Fibroblast of lung (primary cell): ENCODE data around the gene SPEN. TPM values are rescaled to one million over a fixed set of nuclear protein-coding genes. Genes with fewer than 3 reads are reported as not detected.

Experiments
- DNase-seq, 2 donors: peaks; one replicate each; pipeline versions ENCODE4 v3.0.0 to v3.0.0-alpha.2; 2010; ENCODE audit warnings: low read depth in 2 of 2
- H2AFZ ChIP-seq: 2 replicates; pipeline ENCODE4 v1.5.1; 2012; ENCODE audit warnings: low read length, control low read depth, inconsistent platforms
- H3K27ac ChIP-seq: 2 replicates; pipeline ENCODE4 v1.5.1; 2011; ENCODE audit warnings: low read length, control low read depth; ENCODE audit not compliant: insufficient read depth
- H3K27me3 ChIP-seq: 2 replicates; pipeline ENCODE4 v1.5.1; 2011; ENCODE audit warnings: mild to moderate bottlenecking, low read length; ENCODE audit not compliant: control insufficient read depth, insufficient read depth
- H3K36me3 ChIP-seq: 2 replicates; pipeline ENCODE4 v1.5.1; 2011; ENCODE audit warnings: low read length; ENCODE audit not compliant: control insufficient read depth, insufficient read depth
- H3K4me1 ChIP-seq: 2 replicates; pipeline ENCODE4 v1.5.1; 2011; ENCODE audit warnings: low read length; ENCODE audit not compliant: control insufficient read depth, insufficient read depth; ENCODE audit errors: extremely low read depth
- H3K4me2 ChIP-seq: 2 replicates; pipeline ENCODE4 v1.5.1; 2011; ENCODE audit warnings: low read length, control low read depth; ENCODE audit not compliant: insufficient read depth; ENCODE audit errors: extremely low read depth
- H3K4me3 ChIP-seq, 4 experiments: fragments of 200-600 bp in 1 of 4; sonication (generic) in 1 of 4; replicated peaks in 1 of 4; 2 replicates each; pipeline ENCODE4 v1.5.1; 2011 to 2016; ENCODE audit warnings: low read length in 4 of 4, low read depth in 3 of 4, mild to moderate bottlenecking in 3 of 4, control low read depth in 2 of 4, inconsistent platforms in 1 of 4, mixed read lengths in 1 of 4; ENCODE audit not compliant: insufficient read depth in 1 of 4; ENCODE audit errors: control extremely low read depth in 1 of 4
- H3K79me2 ChIP-seq: 2 replicates; pipeline ENCODE4 v1.5.1; 2012; ENCODE audit warnings: mild to moderate bottlenecking, low read length, inconsistent platforms; ENCODE audit not compliant: control insufficient read depth, insufficient read depth
- H3K9ac ChIP-seq: 2 replicates; pipeline ENCODE4 v1.5.1; 2011; ENCODE audit warnings: mild to moderate bottlenecking, low read length, control low read depth; ENCODE audit not compliant: insufficient read depth
- H3K9me3 ChIP-seq: 2 replicates; pipeline ENCODE4 v1.5.1; 2012; ENCODE audit warnings: low read depth, low read length; ENCODE audit not compliant: control insufficient read depth, insufficient read depth
- H4K20me1 ChIP-seq: 2 replicates; pipeline ENCODE4 v1.5.1; 2011; ENCODE audit warnings: low read length; ENCODE audit not compliant: control insufficient read depth, insufficient read depth; ENCODE audit errors: extremely low read depth
- EZH2 ChIP-seq: IDR thresholded peaks from 2 replicates; pipeline ENCODE4 v1.5.1; 2012; ENCODE audit warnings: low read length, control low read depth, mild to moderate bottlenecking; ENCODE audit errors: missing control alignments
- polyA plus RNA-seq, 2 donors: library from polyadenylated mRNA; depleted of rRNA in 1 of 2; stranded (reverse) in 1 of 2; unstranded in 1 of 2; fragments of >200 nt; gene quantifications; 2 replicates each; pipeline ENCODE4 v1.2.1, GENCODE V29; 2011 to 2012; ENCODE audit warnings: missing spikeins in 1 of 2
- total RNA-seq: library from RNA; depleted of rRNA; stranded (reverse); fragments of >200 nt; gene quantifications from 2 replicates; pipeline ENCODE4 v1.2.1, GENCODE V29; 2014
- TF ChIP-seq, protein P1 (sequence below), 2 donors: IDR thresholded peaks in 1 of 2; conservative IDR thresholded peaks in 1 of 2; 1 replicate in 1 of 2; 2 replicates in 1 of 2; pipeline ENCODE4 v1.5.1; 2011 to 2012; ENCODE audit warnings: low read length in 2 of 2, control low read depth in 1 of 2, inconsistent platforms in 1 of 2, low read depth in 1 of 2, mild to moderate bottlenecking in 1 of 2

SPEN gene
- total and polyA plus RNA-seq, 2 donors (not counting 1 experiment from before 2014, with no cell fraction given), result 5.1 to 11.9 TPM

DNA sequence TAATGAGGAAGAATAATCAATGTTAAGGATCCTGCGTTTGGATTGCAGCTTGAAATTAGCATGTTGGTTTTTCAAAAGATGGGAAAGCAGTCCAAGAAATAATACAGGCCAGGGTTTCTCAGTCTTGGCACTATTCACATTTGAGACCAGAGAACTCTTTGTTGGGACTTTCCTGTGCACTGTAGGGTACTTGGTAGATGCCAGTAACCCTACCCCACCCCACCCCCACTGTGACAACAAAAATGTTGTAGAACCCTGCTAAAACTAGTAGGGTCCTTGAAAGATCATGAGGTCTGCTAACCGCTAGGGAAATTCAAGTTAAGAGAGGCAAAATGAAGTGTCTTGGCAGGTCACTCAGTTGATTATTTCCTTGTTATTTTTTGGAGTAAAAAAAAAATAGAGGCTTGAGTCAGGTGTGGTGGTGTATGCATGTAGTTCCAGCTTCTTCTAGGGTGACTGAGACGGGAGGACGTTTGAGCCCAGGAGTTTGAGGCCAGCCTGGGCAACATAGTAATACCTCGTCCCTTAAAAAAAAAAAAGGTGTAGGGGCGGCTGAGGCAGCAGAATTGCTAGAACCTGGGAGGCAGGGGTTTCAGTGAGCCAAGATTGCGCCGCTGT lies 53.3 kb downstream of the SPEN start:
- Histone ChIP-seq H4K20me1 (no peaks in the 10 kb centered on the region), H3K9ac (no peak overlapping the region), H3K9me3 (no peaks in the 10 kb centered on the region), H3K27me3 (no peaks in the 10 kb centered on the region), H3K36me3 (no peaks in the 10 kb centered on the region), H3K79me2 (peaks cover 59% of the 10 kb centered on the region), H3K4me1 (peaks cover 4% of the 10 kb centered on the region), H3K27ac (no peak overlapping the region), H3K4me3 (no peak overlapping the region), H3K4me2 (no peak overlapping the region), H2AFZ (no peak overlapping the region)
- DNase-seq, result no peak
- TF ChIP-seq EZH2, result no peak
- TF ChIP-seq, protein P1, sequence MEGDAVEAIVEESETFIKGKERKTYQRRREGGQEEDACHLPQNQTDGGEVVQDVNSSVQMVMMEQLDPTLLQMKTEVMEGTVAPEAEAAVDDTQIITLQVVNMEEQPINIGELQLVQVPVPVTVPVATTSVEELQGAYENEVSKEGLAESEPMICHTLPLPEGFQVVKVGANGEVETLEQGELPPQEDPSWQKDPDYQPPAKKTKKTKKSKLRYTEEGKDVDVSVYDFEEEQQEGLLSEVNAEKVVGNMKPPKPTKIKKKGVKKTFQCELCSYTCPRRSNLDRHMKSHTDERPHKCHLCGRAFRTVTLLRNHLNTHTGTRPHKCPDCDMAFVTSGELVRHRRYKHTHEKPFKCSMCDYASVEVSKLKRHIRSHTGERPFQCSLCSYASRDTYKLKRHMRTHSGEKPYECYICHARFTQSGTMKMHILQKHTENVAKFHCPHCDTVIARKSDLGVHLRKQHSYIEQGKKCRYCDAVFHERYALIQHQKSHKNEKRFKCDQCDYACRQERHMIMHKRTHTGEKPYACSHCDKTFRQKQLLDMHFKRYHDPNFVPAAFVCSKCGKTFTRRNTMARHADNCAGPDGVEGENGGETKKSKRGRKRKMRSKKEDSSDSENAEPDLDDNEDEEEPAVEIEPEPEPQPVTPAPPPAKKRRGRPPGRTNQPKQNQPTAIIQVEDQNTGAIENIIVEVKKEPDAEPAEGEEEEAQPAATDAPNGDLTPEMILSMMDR (conservative IDR thresholded peaks at IDR 0.05 in 1 of 2, IDR thresholded peaks at IDR 0.05 in 1 of 2; ENCODE audit: low read depth in 1 of 2, low read length in 2 of 2), result no peak

DNA sequence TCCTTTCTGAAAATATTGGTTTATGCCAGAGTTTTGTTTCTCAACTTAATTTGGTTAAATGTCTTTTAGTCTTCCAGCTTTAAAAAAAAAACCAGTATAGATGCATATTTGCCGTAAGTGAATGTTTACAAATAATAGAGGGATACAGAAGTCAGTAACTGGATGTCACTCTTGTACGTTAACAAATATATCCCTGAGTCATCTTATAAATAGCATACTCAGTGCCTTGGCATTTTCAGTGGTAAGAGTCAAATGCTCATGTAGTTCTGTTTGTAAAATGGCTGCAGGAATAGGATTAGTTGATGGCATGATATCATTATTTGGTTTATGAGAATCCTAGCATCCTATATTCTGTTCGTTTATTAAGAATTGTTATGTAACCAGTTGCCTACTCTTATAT lies 55.4 kb downstream of the SPEN start:
- no peak for TF ChIP-seq EZH2
- TF ChIP-seq, protein P1 (conservative IDR thresholded peaks at IDR 0.05 in 1 of 2, IDR thresholded peaks at IDR 0.05 in 1 of 2; ENCODE audit: low read depth in 1 of 2, low read length in 2 of 2), result no peak
- H3K79me2 ChIP-seq, result peaks cover 55% of the 10 kb centered on the region
- no peaks in the 10 kb centered on the region for H3K9me3 ChIP-seq
- no peaks in the 10 kb centered on the region for H3K27me3 ChIP-seq
- no peaks in the 10 kb centered on the region for H4K20me1 ChIP-seq
- DNase-seq, result peak; percentile 81 to 83
- H3K36me3 ChIP-seq, result no peaks in the 10 kb centered on the region
- H3K9ac ChIP-seq, result no peak overlapping the region
- no peak overlapping the region for H2AFZ ChIP-seq
- peak overlapping the region; percentile 42 for H3K4me2 ChIP-seq
- no peak overlapping the region for H3K27ac ChIP-seq
- H3K4me3 ChIP-seq, result no peak overlapping the region
- peaks cover 4% of the 10 kb centered on the region for H3K4me1 ChIP-seq

DNA sequence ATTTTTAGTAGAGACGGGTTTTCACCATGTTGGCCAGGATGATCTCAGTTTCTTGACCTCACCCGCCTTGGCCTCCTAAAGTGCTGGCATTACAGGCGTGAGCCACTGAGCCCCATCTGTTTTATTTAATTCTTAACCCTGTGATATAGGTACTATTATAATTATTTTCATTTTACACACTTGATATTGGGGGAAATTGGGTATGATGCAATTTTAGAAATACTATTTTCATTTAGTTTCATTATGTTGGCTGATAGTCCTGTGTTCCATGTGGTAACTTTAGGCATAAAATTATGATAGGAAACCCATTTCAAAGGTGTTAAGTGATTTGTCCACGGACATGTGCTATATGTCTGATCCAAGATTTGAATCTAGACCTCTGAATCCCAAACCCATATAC lies 61.1 kb downstream of the SPEN start:
- peaks cover 28% of the 10 kb centered on the region for H3K79me2 ChIP-seq
- H3K9me3 ChIP-seq, result no peaks in the 10 kb centered on the region
- H3K36me3 ChIP-seq, result no peaks in the 10 kb centered on the region
- no peak overlapping the region for H3K9ac ChIP-seq
- H3K27ac ChIP-seq, result no peak overlapping the region
- no peaks in the 10 kb centered on the region for H3K4me1 ChIP-seq
- H3K27me3 ChIP-seq, result no peaks in the 10 kb centered on the region
- no peak overlapping the region for H3K4me2 ChIP-seq
- H3K4me3 ChIP-seq, result no peak overlapping the region
- no peak for TF ChIP-seq EZH2
- TF ChIP-seq, protein P1 (conservative IDR thresholded peaks at IDR 0.05 in 1 of 2, IDR thresholded peaks at IDR 0.05 in 1 of 2; ENCODE audit: low read depth in 1 of 2, low read length in 2 of 2), result no peak
- DNase-seq, result no peak
- no peak overlapping the region for H2AFZ ChIP-seq
- H4K20me1 ChIP-seq, result no peaks in the 10 kb centered on the region
